Left ventricle myocardium inferior (tissue), 1 donor: Measurements from ENCODE around the gene RTP4. TPM values are rescaled to one million over a fixed set of nuclear protein-coding genes. Genes with fewer than 3 reads are reported as not detected.
"Not testable (repeated sequence)": the region's sequence is repeated elsewhere in the genome, so short reads cannot be mapped to it uniquely, and the experiment has no call there.

Experiments used
- DNase-seq: peaks from one replicate; pipeline ENCODE4 v3.0.0-alpha.2; 2020
- H3K27ac ChIP-seq: fragments of 200-600 bp; replicated peaks from 2 replicates; pipeline ENCODE4 v1.8.0; 2021
- H3K27me3 ChIP-seq: fragments of 200-600 bp; 2 replicates; pipeline ENCODE4 v1.8.0; 2021; ENCODE audit warnings: low read depth
- H3K36me3 ChIP-seq: fragments of 200-600 bp; 2 replicates; pipeline ENCODE4 v1.8.0; 2021
- H3K4me1 ChIP-seq: fragments of 200-600 bp; 2 replicates; pipeline ENCODE4 v1.8.0; 2021
- H3K4me3 ChIP-seq: fragments of 200-600 bp; 2 replicates; pipeline ENCODE4 v1.8.0; 2021; ENCODE audit warnings: mild to moderate bottlenecking, moderate library complexity
- H3K9me3 ChIP-seq: fragments of 200-600 bp; replicated peaks from 2 replicates; pipeline ENCODE4 v1.8.0; 2021
- CTCF ChIP-seq: fragments of 200-600 bp; IDR thresholded peaks from 2 replicates; pipeline ENCODE4 v1.8.0; 2021; ENCODE audit warnings: antibody characterized with exemption, mild to moderate bottlenecking, borderline replicate concordance
- intact Hi-C: fragments of 100-400 bp; cut with micrococcal nuclease; formaldehyde crosslinking; loops from one replicate; pipeline ENCODE4 v1.11.0; 2022
- total RNA-seq: library from RNA; stranded (reverse); fragmentation: NEBNext Ultra II Directional; extraction: Animal tissue kit (Norgen Biotek cat#: 25700); gene quantifications from one replicate; pipeline ENCODE4 v1.2.1, GENCODE V29; 2021
- donor health status: DM: no; HTN: yes; CAD: no; lungs with severe emphysema.

Gene RTP4
- total RNA-seq, 1 donor from 2014 or later, result 0.93 TPM

GRCh38 chr3:187403768-187404288, 35.6 kb downstream of the RTP4 start:
- peaks cover 8% of the 10 kb centered on the region for H3K9me3 ChIP-seq
- H3K36me3 ChIP-seq, result no peaks in the 10 kb centered on the region
- H3K27me3 ChIP-seq, result peaks cover 7% of the 10 kb centered on the region
- H3K4me1 ChIP-seq, result no peaks in the 10 kb centered on the region
- H3K27ac ChIP-seq, result no peak overlapping the region
- DNase-seq, result no peak
- no peak overlapping the region for H3K4me3 ChIP-seq
- no peak for TF ChIP-seq CTCF
- intact Hi-C loops, result no loop called here

GRCh38 chr3:187406927-187407326, 38.7 kb downstream of the RTP4 start:
- Histone ChIP-seq H3K9me3 (peaks cover under 1% of the 10 kb centered on the region), H3K36me3 (no peaks in the 10 kb centered on the region), H3K27ac (no peak overlapping the region), H3K27me3 (peaks cover 6% of the 10 kb centered on the region), H3K4me3 (no peak overlapping the region), H3K4me1 (no peaks in the 10 kb centered on the region)
- no peak for DNase-seq
- no peak for TF ChIP-seq CTCF
- intact Hi-C loops, result no loop called here

- intact Hi-C loops, DNase-seq: not testable (repeated sequence)
Measured at GRCh38 chr3:187411991-187412781, 44.0 kb downstream of the RTP4 start.

More at GRCh38 chr3:187411991-187412781, 44.0 kb downstream of the RTP4 start:
- H3K4me1 ChIP-seq, H3K4me3 ChIP-seq, H3K9me3 ChIP-seq, H3K27me3 ChIP-seq, H3K27ac ChIP-seq, H3K36me3 ChIP-seq: not testable (repeated sequence)

Other genes starting within 250 kb of the RTP4 start
- gene RPL39L, start 228.9 kb upstream of the RTP4 start, total RNA-seq, result 2.9 TPM
- not detected for gene RTP1, start 170.9 kb upstream of the RTP4 start, total RNA-seq
- gene MASP1, start 76.6 kb upstream of the RTP4 start, total RNA-seq, result 214 TPM